MM.1S (cell line): ENCODE results near the gene TMED10.

Experiments
- DNase-seq: peaks from one replicate; pipeline ENCODE4 v3.0.0-alpha.2; 2015
- H2AFZ ChIP-seq: fragments of 300-600 bp; sonication (generic); 2 replicates; pipeline ENCODE4 v1.6.0; 2016; ENCODE audit warnings: antibody characterized with exemption, low read length
- H3F3A ChIP-seq: fragments of 300-600 bp; sonication (generic); 2 replicates; pipeline ENCODE4 v1.6.1; 2016; ENCODE audit warnings: mild to moderate bottlenecking, antibody characterized with exemption, low read length, moderate library complexity, mixed read lengths; ENCODE audit not compliant: insufficient read depth
- H3K27ac ChIP-seq: fragments of 300-600 bp; sonication (generic); 2 replicates; pipeline ENCODE4 v1.5.1; 2016; ENCODE audit warnings: mild to moderate bottlenecking, low read length
- H3K27me3 ChIP-seq: fragments of 300-600 bp; sonication (generic); replicated peaks from 2 replicates; pipeline ENCODE4 v1.6.0; 2016; ENCODE audit warnings: low read length; ENCODE audit not compliant: insufficient read depth
- H3K36me3 ChIP-seq: fragments of 300-600 bp; sonication (generic); replicated peaks from 2 replicates; pipeline ENCODE4 v1.6.1; 2016; ENCODE audit warnings: mild to moderate bottlenecking, low read length, mixed read lengths; ENCODE audit not compliant: insufficient read depth
- H3K4me1 ChIP-seq: fragments of 300-600 bp; sonication (generic); 2 replicates; pipeline ENCODE4 v1.6.1; 2016; ENCODE audit warnings: low read length, mixed read lengths
- H3K4me2 ChIP-seq: fragments of 300-600 bp; sonication (generic); 2 replicates; pipeline ENCODE4 v1.6.0; 2016; ENCODE audit warnings: low read depth, low read length
- H3K4me3 ChIP-seq: fragments of 300-600 bp; sonication (generic); 2 replicates; pipeline ENCODE4 v1.5.1; 2016; ENCODE audit warnings: low read length, mixed read lengths
- H3K79me2 ChIP-seq: fragments of 300-600 bp; sonication (generic); 2 replicates; pipeline ENCODE4 v1.6.1; 2016; ENCODE audit warnings: mixed run types, low read length, mixed read lengths
- H3K9ac ChIP-seq: fragments of 300-600 bp; sonication (generic); 2 replicates; pipeline ENCODE4 v1.6.1; 2016; ENCODE audit warnings: low read length, mixed read lengths
- H3K9me2 ChIP-seq: fragments of 300-600 bp; sonication (generic); replicated peaks from 2 replicates; pipeline ENCODE4 v1.6.1; 2016; ENCODE audit warnings: mild to moderate bottlenecking, low read length, mixed read lengths; ENCODE audit not compliant: insufficient read depth
- H3K9me3 ChIP-seq: fragments of 300-600 bp; sonication (generic); replicated peaks from 2 replicates; pipeline ENCODE4 v1.6.1; 2016; ENCODE audit warnings: mild to moderate bottlenecking, low read length, mixed read lengths; ENCODE audit not compliant: insufficient read depth
- H4K20me1 ChIP-seq: fragments of 300-600 bp; sonication (generic); 2 replicates; pipeline ENCODE4 v1.6.1; 2016; ENCODE audit warnings: mild to moderate bottlenecking, low read length, moderate library complexity, mixed read lengths; ENCODE audit not compliant: insufficient read depth
- CTCF ChIP-seq: fragments of 300-600 bp; sonication (generic); IDR thresholded peaks from 2 replicates; pipeline ENCODE4 v1.5.1; 2016; ENCODE audit warnings: antibody characterized with exemption, low read length, mixed read lengths
- EZH2 ChIP-seq: fragments of 300-600 bp; sonication (generic); optimal IDR thresholded peaks from 2 replicates; pipeline ENCODE3; 2017; ENCODE audit warnings: low read depth, mild to moderate bottlenecking, antibody characterized with exemption, low read length, mixed read lengths
- EZH2phosphoT487 ChIP-seq: fragments of 300-600 bp; sonication (generic); IDR thresholded peaks from 2 replicates; pipeline ENCODE4 v1.6.1; 2018; ENCODE audit warnings: antibody characterized with exemption, low read length

Gene TMED10

DNA sequence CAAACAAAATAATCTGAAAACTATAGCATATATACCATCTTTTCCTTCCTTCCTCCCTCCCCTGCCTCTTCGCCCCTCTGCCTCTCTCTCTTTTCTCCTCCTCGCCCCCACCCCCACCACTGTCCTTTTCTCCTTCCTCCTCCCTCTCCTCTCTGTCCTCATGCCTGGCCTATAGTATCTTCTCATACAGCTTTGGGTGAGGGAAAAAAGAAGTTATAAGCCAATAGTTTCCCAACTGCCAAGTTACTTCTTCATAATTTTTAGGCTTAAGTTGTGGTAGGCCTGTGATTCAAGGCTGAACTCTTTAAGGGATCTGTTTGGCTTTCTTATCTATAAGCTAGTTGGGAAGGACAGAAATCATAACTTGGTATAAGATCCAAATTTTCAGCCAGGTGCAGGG, 9.1 kb downstream of the TMED10 start:
- TF ChIP-seq EZH2phosphoT487 (no peak), CTCF (no peak), EZH2 (no peak)
- Histone ChIP-seq H3K4me2 (no peak overlapping the region), H4K20me1 (0 out of 2 replicates have a peak, but pooled peaks cover 4% of the 10 kb centered on the region), H3K9me3 (no peaks in the 10 kb centered on the region), H3K9me2 (no peaks in the 10 kb centered on the region), H3K27me3 (no peaks in the 10 kb centered on the region), H3K36me3 (no peaks in the 10 kb centered on the region), H2AFZ (no peak overlapping the region), H3F3A (no peaks in the 10 kb centered on the region), H3K27ac (no peak overlapping the region), H3K9ac (no peak overlapping the region), H3K4me1 (no peaks in the 10 kb centered on the region), H3K79me2 (peaks cover 92% of the 10 kb centered on the region), H3K4me3 (no peak overlapping the region)
- no peak for DNase-seq

DNA sequence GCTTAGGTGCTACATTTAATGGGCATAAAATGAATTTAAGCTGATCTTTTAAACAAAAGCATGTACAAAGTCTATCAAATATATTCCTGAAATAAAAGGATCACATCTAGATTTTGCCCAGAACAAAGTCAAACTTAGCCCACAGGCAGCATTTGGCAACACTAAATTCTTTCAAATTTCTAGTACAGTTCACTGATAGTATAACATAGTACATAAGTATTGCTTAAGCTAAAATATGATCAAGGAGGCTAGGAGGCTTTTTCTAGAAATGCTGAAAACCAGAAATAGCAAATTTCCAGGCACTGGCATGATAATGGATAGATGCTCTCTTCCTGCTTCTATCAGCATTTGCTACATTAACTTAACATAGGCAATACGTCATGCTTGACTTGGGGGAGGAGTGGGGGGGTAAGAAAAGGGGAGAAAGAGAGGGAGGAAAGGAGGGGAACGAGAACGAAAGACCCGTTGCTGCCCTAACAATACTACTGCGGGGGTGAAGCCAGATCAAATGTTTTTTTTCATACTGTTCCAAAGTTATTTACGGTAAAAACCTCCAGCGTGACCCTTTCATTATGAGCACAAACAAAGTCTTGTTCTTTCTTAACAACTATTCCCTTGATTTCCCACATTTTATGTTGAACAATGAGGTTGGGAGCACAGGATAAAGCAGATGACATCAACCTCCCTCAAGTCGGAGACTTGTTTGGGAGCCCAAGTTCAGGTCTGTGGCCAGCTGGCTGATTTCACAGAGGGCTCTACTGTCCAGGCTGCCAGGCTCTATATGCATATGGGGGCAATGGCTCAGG, 10.6 kb downstream of the TMED10 start:
- 0 out of 2 replicates have a peak, but pooled peaks cover 4% of the 10 kb centered on the region for H4K20me1 ChIP-seq
- DNase-seq = no peak
- H3K36me3 ChIP-seq = no peaks in the 10 kb centered on the region
- H3K4me2 ChIP-seq = no peak overlapping the region
- H3K9me3 ChIP-seq = no peaks in the 10 kb centered on the region
- H3F3A ChIP-seq = no peaks in the 10 kb centered on the region
- no peaks in the 10 kb centered on the region for H3K4me1 ChIP-seq
- H2AFZ ChIP-seq = no peak overlapping the region
- TF ChIP-seq CTCF = no peak
- no peak for TF ChIP-seq EZH2
- TF ChIP-seq EZH2phosphoT487 = no peak
- no peak overlapping the region for H3K9ac ChIP-seq
- no peaks in the 10 kb centered on the region for H3K9me2 ChIP-seq
- peaks cover 92% of the 10 kb centered on the region for H3K79me2 ChIP-seq
- no peaks in the 10 kb centered on the region for H3K27me3 ChIP-seq
- H3K27ac ChIP-seq = no peak overlapping the region
- no peak overlapping the region for H3K4me3 ChIP-seq

DNA sequence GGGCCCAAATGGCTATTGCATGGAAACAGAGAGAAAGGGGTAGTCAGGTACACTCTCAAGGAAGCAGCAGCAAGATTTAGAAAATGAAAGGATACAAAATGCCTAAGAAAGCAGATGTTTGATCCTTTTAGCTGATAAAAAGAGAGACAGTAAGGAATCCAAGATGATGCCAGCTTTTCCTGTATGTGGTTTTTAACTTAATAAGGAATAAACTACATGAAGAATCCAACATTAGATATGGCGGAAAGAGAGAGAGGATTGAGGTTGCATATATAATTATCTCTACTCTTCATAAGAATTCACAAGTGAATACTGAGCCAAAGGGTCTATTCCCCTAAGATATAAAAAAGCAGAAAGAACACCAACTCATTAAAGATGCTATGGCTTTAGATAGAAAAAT, 11.6 kb downstream of the TMED10 start:
- no peaks in the 10 kb centered on the region for H3K9me3 ChIP-seq
- no peak overlapping the region for H2AFZ ChIP-seq
- H3K9me2 ChIP-seq = no peaks in the 10 kb centered on the region
- DNase-seq = no peak
- no peak overlapping the region for H3K4me2 ChIP-seq
- H3K79me2 ChIP-seq = peaks cover 91% of the 10 kb centered on the region
- H3K36me3 ChIP-seq = no peaks in the 10 kb centered on the region
- no peaks in the 10 kb centered on the region for H3K27me3 ChIP-seq
- no peaks in the 10 kb centered on the region for H3F3A ChIP-seq
- H3K4me1 ChIP-seq = peaks cover 5% of the 10 kb centered on the region; the same call in 1 of the 2 replicates
- no peak overlapping the region for H3K9ac ChIP-seq
- no peak overlapping the region for H3K4me3 ChIP-seq
- no peak for TF ChIP-seq EZH2
- TF ChIP-seq EZH2phosphoT487 = no peak
- no peak for TF ChIP-seq CTCF
- no peak overlapping the region for H3K27ac ChIP-seq
- H4K20me1 ChIP-seq = 0 out of 2 replicates have a peak, but pooled peaks cover 4% of the 10 kb centered on the region
